ENCODE results near the gene LRP5. TPM values are rescaled to one million over a fixed set of nuclear protein-coding genes. Genes with fewer than 3 reads are reported as not detected.

The LRP5 gene
- total RNA-seq, 2 donors from 2014 or later, result 48.3 to 57.1 TPM

- WGBS, result 49% methylated on average over 7 of the region's 7 CpGs
- no peak for DNase-seq (ENCODE audit: low spot score)
Observed at GRCh38 chr11:68353118-68353517, 40.7 kb downstream of the LRP5 start.

GRCh38 chr11:68353669-68354068, 41.3 kb downstream of the LRP5 start:
- Histone ChIP-seq H3K27me3 (replicated peaks; ENCODE audit: insufficient read depth) (no peaks in the 10 kb centered on the region), H3K9me3 (no peaks in the 10 kb centered on the region), H3K36me3 (no peaks in the 10 kb centered on the region), H3K27ac (peak overlapping the region; percentile 74 to 83), H3K4me3 (no peak overlapping the region), H3K4me1 (replicated peaks) (peaks cover 9% of the 10 kb centered on the region)
- TF ChIP-seq POLR2A (IDR thresholded peaks at IDR 0.05) (no peak), POLR2AphosphoS5 (IDR thresholded peaks at IDR 0.05) (no peak)
- DNase-seq (ENCODE audit: low spot score), result no peak
- 76% methylated on average over 11 of the region's 11 CpGs for WGBS
- intact Hi-C loops (cut with DNase I), result loop anchor here (2.0 kb wide), 1 partner anchor 41 kb away; the partner anchor contains the start of gene LRP5

More at GRCh38 chr11:68353118-68353517, 40.7 kb downstream of the LRP5 start:
- intact Hi-C loops (cut with DNase I), result loop anchor here (2.0 kb wide), 1 partner anchor 40 kb away; the partner anchor contains the start of gene LRP5
- Histone ChIP-seq H3K27me3 (replicated peaks; ENCODE audit: insufficient read depth) (no peaks in the 10 kb centered on the region), H3K9me3 (no peaks in the 10 kb centered on the region), H3K4me1 (replicated peaks) (peaks cover 9% of the 10 kb centered on the region), H3K4me3 (no peak overlapping the region), H3K36me3 (no peaks in the 10 kb centered on the region), H3K27ac (peak overlapping the region; percentile 74 to 83)
- no peak for TF ChIP-seq POLR2A (IDR thresholded peaks at IDR 0.05)
- no peak for TF ChIP-seq CTCF (IDR thresholded peaks at IDR 0.05)
- no peak for TF ChIP-seq POLR2AphosphoS5 (IDR thresholded peaks at IDR 0.05)

GRCh38 chr11:68354148-68354872, 41.9 kb downstream of the LRP5 start:
- Histone ChIP-seq H3K36me3 (no peaks in the 10 kb centered on the region), H3K27ac (peak overlapping the region; percentile 74 to 83), H3K4me3 (no peak overlapping the region), H3K4me1 (replicated peaks) (peaks cover 9% of the 10 kb centered on the region), H3K9me3 (no peaks in the 10 kb centered on the region), H3K27me3 (replicated peaks; ENCODE audit: insufficient read depth) (no peaks in the 10 kb centered on the region)
- peak; percentile 91 for DNase-seq (ENCODE audit: low spot score)
- intact Hi-C loops (cut with DNase I), result no loop called here
- 21% methylated on average over 27 of the region's 27 CpGs for WGBS
- TF ChIP-seq POLR2A (IDR thresholded peaks at IDR 0.05), result no peak
- no peak for TF ChIP-seq CTCF (IDR thresholded peaks at IDR 0.05)
- peak; percentile 82 for TF ChIP-seq POLR2AphosphoS5 (IDR thresholded peaks at IDR 0.05)

GRCh38 chr11:68355471-68355870, 43.1 kb downstream of the LRP5 start:
- H3K4me3 ChIP-seq, result no peak overlapping the region
- H3K27me3 ChIP-seq (replicated peaks; ENCODE audit: insufficient read depth), result no peaks in the 10 kb centered on the region
- intact Hi-C loops (cut with DNase I), result no loop called here
- WGBS, result 84% methylated on average over 7 of the region's 7 CpGs
- no peaks in the 10 kb centered on the region for H3K9me3 ChIP-seq
- peak overlapping the region; percentile 74 to 83 for H3K27ac ChIP-seq
- peaks cover 9% of the 10 kb centered on the region for H3K4me1 ChIP-seq (replicated peaks)
- DNase-seq (ENCODE audit: low spot score), result no peak
- H3K36me3 ChIP-seq, result no peaks in the 10 kb centered on the region
- TF ChIP-seq POLR2A (IDR thresholded peaks at IDR 0.05) (no peak), POLR2AphosphoS5 (IDR thresholded peaks at IDR 0.05) (no peak), CTCF (IDR thresholded peaks at IDR 0.05) (no peak)

- 83% methylated on average over 14 of the region's 14 CpGs for WGBS
- Histone ChIP-seq H3K4me3 (no peak overlapping the region), H3K36me3 (no peaks in the 10 kb centered on the region), H3K27ac (no peak overlapping the region), H3K4me1 (replicated peaks) (peaks cover 9% of the 10 kb centered on the region), H3K9me3 (no peaks in the 10 kb centered on the region), H3K27me3 (replicated peaks; ENCODE audit: insufficient read depth) (no peaks in the 10 kb centered on the region)
- DNase-seq (ENCODE audit: low spot score), result no peak
- no peak for TF ChIP-seq POLR2A (IDR thresholded peaks at IDR 0.05)
- no peak for TF ChIP-seq POLR2AphosphoS5 (IDR thresholded peaks at IDR 0.05)
- no peak for TF ChIP-seq CTCF (IDR thresholded peaks at IDR 0.05)
- intact Hi-C loops (cut with DNase I), result no loop called here
Observed at GRCh38 chr11:68357568-68357967, 45.2 kb downstream of the LRP5 start.
